Heart left ventricle (tissue), 13 donors: ENCODE results near the gene BID.

Source experiments
- POLR2A ChIP-seq, 2 donors: fragments of 450-650 bp; IDR thresholded peaks; one replicate each; pipeline ENCODE4 v1.6.1; 2017; ENCODE audit warnings: antibody characterized with exemption in 2 of 2, mild to moderate bottlenecking in 2 of 2, moderate library complexity in 2 of 2
- TF ChIP-seq, protein P1 (sequence below), 12 donors: fragments of 200-600 bp; sonication (generic) in 4 of 12; IDR thresholded peaks; one replicate each; pipeline versions ENCODE4 v1.5.0 to v1.8.0; 2018 to 2022; ENCODE audit warnings: antibody characterized with exemption in 12 of 12, mild to moderate bottlenecking in 5 of 12
- donor health status: ischemic (EF 13 %, LVEDD 7.1; RV severe dilation, severe dysfunction).
- donor health status: DM: no; HTN: yes; CAD: no.
- donor health status: DM: no; HTN: no; CAD: no.
- donor health status: ischemic (EF 25% LVEDD 6.9; RV normal size, moderate dysfunction).
- donor health status: ischemic (EF 25% LVEDD 5.7; RV mildly dilated, moderate dysfunction).
- donor health status: ischemic (EF 35%, LVEDD 5.7; RV mildly dilated, moderate dysfunction).
- donor health status: nonischemic (EF 11% LVEDD 7.7; RV severe dilation, severe dysfunction).
- donor health status: DM: yes; HTN: yes; CAD: no.
- donor health status: PGD.
- donor health status: ischemic (EF 29% LVEDD 5.4; RV normal size, mild dysfunction).
- donor health status: nonischemic (EF 23%, LVEDD 6.1; RV moderate dilation, normal function).

GRCh38 chr22:17806437-17806836, 32.2 kb upstream of the BID start:
- TF ChIP-seq, protein P1, sequence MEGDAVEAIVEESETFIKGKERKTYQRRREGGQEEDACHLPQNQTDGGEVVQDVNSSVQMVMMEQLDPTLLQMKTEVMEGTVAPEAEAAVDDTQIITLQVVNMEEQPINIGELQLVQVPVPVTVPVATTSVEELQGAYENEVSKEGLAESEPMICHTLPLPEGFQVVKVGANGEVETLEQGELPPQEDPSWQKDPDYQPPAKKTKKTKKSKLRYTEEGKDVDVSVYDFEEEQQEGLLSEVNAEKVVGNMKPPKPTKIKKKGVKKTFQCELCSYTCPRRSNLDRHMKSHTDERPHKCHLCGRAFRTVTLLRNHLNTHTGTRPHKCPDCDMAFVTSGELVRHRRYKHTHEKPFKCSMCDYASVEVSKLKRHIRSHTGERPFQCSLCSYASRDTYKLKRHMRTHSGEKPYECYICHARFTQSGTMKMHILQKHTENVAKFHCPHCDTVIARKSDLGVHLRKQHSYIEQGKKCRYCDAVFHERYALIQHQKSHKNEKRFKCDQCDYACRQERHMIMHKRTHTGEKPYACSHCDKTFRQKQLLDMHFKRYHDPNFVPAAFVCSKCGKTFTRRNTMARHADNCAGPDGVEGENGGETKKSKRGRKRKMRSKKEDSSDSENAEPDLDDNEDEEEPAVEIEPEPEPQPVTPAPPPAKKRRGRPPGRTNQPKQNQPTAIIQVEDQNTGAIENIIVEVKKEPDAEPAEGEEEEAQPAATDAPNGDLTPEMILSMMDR (IDR thresholded peaks at IDR 0.05): no peak
- TF ChIP-seq POLR2A (IDR thresholded peaks at IDR 0.05): no peak
